ENCODE measurements around the gene PGLYRP2.
A peak's percentile ranks its signal among the peaks of the same experiment; 100 is the strongest.

The PGLYRP2 gene

GRCh38 chr19:15456441-15456840, 22.9 kb downstream of the PGLYRP2 start:
- DNase-seq: no peak

DNA sequence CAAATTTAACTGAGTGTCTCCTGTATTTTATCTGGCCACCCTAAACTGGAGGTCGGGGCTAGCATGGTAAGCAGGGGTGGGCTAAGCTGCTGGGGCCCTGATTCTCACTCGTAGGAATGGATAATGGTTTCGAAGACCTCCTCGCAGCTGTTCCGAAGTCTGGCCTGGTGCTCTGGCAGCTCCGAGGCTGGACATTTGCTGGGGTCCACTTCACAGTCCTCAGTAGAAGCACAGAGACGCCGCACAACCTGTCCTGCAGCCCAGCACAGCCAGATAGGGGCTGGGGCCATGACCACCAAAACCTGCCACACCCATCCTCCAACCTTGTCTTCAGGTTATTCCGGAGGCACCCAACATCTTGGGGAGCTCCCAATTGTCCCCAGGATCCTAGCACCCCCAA, 23.3 kb downstream of the PGLYRP2 start:
- DNase-seq: no peak

DNA sequence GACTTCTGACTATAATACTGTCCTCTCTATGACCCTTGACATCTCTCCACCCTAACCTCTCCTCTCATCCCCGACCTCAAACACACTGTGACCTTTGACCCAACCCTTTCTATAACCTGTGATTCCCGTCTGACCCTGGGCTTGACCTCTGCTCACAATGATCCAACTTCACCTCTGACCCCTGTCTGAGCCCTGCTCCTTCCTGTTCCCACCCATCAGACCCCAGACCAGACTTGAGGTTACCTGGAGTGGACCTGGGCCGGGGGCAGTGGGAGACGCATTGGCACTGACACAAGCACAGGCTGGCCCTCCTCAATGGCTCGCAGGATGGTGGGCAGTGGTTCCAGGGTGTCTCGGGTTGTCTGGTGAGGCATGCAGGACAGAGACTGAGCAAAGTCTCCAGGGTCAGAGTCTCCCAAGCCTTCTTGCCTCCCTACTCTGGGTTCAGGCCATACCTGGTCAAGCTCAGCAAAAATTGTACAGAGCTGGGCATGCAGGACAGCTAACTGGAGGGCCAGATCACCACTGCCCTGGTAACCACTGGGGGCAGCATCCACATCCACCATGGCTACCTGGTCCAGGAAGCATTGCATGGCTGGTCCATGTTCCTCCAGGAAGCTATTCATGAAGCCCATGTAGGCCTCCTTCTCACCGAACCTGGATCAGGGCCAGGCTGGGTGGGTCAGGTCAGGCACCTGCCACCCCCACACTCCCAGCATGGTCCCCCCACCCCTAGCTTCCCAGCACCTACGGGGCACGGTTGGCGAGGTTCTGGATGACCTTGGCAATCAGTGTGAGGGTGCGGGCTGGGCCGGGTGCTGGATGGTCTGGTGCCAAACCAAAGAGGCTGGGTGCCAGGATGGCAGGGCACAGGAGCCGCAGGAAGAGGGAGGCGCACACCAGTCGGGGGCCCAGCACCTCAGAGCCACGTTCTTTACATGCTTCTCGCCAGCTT, 25.1 kb downstream of the PGLYRP2 start:
- DNase-seq: no peak

DNA sequence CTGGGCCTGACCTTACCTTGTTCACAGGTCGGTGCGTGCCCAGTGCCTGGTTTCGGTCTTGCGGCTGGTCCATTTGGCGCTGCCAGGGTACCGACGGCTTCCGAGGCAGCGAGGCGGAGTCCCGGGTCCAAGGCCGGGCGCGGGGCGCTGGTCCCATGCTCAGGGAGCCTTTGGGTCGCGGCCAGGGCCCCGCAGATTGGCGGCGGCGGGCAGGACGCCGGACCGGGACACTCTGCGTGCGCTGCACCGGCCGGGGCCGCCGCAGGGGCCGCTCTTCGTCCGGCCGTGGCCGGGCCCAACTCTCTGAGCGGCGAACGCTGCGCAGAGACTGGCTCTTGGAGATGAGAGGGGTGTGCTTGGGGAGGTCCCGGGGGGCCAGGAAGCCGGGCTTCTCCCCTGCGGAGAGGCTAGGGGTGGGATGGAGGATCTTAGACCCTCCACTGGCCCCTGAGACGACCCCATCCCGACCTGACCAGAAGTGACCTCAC, 26.2 kb downstream of the PGLYRP2 start:
- DNase-seq: no peak

DNA sequence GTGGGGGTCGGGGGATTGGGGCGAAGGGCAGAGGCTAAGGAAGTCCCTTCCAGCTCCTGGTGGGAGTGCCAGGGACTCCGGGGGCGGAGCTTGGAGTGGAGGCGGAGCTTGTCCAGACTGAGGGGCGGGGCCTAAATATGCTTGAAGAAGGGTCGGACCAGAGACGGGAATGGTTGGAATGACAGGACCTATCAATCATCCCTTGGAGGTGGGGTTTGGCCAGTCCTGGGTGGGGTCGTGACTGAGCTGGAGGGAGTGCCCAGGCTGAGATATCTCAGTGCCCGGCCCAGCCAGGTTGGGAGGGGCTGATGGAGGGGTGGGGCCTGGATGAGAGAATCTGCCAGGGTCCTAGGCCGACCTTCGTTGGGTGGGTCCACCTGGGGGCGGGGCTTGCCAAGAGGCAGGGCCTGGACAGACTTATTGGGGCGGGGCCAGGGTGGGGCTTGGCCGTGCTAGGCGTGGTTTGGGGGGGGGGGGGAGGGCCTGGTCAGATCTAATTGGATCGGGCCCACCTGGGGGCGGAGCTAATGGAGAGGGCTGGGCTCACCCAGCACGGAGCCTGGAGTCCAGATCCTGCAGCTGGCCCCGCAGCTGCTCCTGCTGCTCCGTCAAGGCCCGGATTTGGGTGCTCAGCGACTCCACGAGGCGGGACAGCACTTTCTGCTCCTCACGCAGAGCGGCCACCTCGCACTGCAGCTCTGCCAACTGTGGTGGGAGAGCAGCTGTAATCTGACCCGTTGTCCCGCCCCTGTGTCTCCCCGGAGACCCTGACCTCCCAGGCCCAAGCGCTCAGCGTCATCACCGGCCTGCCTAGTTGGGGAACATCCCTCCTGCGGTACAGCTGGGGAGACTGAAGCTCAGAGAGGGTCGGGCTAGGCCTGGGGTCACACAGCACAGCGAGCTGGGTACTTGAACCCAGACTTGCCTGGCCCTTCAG, 26.9 kb downstream of the PGLYRP2 start:
- peak; percentile 77 for DNase-seq

DNA sequence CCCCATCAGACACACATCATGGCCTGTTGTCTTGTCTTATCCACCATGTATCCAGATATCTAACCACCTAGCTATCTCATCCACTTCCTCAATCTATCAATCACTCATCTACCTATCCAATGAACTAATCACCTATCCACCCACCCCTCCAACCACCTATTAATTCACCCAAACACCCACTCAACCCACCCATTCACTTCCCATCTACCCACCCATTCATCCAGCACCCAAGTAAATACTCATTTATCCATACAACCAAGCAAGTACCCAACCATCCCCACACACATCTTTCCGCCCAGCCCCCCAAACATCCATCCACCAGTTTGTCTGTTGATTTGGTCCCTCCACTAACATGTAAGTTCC, 28.8 kb downstream of the PGLYRP2 start:
- no peak for DNase-seq

DNA sequence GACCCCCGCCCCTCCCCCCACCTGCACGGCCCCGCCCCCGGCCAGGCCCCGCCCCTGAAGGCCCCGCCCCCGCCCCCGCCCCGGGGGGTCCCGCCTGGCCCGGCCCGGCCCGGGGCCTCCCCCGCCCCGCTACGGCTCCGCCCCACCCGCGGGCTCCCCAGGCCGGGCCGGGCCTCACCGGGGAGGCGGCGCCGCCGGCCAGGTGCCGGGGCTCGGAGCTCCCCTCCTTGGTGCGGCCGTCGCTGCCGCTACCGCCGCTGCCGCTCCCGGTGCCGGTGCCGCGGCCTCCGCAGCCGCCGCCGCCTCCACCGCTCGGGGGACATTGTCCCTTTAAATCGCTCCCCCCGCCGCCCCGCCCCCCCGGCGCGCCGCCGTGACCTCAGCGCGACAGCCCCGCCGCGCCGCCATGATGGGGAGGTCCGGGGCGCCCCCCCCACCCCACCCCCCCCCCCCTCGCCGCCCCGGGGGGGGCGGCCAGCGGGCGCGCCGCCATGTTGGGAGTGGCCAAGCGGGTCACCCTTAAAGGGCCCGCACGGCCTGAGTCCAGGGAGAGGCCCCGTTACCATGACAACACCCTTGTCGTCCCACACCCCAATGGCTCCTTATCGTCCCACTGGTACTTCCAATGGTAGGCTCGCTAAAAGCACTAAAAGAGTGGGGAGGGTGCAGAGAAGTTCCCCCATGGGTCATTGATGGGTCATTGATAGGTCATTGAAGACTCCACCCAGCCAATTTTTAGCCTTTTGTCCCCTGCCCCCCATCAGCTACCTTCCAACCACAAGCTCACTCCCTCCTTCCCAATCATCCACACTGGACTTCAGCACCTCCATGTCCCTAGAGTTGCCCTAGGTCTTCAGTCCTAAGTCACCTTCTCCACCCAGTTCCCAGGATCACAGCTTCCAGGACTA, 29.4 kb downstream of the PGLYRP2 start, which contains the start of gene WIZ:
Gene WIZ (minus strand): TSS at position 337 of the 908 bp plus-strand sequence. CDS start 1,649 bp downstream, outside the sequence.
- peak; percentile 81 for DNase-seq

DNA sequence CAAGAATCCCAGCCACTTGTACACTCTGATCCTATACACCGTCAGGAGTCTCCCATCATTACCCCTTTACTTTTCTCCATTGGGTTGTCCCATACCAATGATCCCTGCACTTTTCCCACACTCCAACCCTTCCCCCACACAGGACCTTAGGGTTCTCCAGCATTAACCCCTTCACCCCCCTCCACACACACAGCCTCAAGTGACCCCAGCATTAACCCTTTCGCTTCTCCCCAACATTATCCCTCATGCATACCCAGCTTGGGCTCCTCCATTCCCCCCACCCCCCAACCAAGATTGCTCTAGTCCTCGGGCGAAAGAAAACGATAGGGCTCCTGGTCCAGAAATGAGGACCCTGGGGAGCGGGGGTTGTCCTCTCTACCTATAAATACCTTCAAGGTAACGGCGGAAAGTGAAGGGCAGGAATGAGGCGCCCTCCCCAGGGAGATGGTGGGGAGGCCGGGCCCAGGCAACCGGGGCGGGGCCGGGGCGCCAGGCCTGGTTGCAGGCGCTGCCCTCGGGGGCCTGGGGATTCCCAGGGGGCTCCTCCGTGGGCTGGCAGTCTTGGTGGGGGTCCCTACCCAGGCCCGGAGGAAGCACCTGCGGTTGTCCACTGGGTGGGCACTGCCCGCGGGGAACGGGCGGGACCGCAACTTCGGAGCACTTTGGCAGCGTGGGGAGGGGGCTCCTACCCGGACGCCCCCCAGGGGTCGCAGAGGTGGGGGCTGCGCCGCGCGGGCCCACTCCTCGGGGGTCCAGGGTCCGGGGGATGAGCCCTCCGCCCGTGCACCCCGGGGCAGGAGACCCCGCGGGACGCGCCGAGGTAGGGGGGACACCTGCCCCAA, 30.3 kb downstream of the PGLYRP2 start:
- no peak for DNase-seq

DNA sequence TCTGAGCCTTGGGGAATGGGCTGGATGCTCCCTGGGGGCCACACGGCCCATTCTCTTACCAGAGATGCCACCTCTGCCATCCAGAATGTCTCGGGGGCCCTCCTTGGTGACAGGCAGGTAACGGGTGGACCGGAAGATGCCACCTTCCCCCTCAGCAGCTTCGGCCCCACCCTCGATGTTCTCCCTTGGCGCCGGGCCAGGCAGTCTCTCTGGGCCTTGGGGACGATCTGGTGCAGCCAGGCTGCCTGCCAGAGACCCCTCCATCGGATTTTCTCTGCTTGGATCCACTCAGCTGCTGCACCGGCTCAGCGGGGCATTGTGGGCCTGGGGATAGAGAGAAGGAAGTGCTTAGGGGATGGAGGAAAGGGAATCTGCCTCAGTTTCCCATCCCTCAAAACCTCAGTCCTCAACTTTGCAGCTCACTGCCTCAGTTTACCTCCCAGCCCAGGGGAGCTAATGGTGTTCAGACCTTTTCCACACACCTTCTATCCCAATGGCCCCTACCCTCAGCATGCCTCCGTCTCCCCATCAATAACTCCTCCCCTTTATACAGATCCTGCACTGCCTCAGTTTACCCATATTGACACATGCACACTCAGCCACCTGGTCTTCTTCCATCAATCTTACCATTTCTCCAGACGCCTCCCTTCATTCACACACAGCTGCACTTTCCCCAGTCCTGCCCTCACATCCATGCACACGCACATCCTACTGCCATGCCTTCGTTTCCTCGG, 31.1 kb downstream of the PGLYRP2 start:
- no peak for DNase-seq

GRCh38 chr19:15447057-15447456, 32.2 kb downstream of the PGLYRP2 start:
- no peak for DNase-seq

GRCh38 chr19:15445807-15446376, 33.4 kb downstream of the PGLYRP2 start:
- DNase-seq: no peak

DNA sequence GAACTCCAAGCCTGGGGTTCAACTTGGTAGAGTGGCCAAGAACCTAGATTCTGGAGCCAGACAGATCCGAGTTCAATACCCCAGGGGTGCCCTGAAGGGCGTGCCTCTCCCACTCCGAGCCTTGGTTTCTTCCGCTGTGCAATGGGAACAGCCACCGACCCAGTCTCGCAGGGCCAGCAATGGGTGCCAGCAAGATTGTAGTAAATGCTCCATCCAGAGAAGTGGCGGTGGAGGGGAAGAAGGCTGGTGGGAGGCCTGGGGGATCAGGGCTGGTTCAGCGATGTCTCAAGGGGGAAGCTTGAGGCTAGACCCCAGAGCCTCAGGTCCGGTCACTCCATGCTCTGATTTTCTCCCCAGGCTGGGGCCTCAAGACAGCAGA, 34.1 kb downstream of the PGLYRP2 start:
- DNase-seq: no peak

DNA sequence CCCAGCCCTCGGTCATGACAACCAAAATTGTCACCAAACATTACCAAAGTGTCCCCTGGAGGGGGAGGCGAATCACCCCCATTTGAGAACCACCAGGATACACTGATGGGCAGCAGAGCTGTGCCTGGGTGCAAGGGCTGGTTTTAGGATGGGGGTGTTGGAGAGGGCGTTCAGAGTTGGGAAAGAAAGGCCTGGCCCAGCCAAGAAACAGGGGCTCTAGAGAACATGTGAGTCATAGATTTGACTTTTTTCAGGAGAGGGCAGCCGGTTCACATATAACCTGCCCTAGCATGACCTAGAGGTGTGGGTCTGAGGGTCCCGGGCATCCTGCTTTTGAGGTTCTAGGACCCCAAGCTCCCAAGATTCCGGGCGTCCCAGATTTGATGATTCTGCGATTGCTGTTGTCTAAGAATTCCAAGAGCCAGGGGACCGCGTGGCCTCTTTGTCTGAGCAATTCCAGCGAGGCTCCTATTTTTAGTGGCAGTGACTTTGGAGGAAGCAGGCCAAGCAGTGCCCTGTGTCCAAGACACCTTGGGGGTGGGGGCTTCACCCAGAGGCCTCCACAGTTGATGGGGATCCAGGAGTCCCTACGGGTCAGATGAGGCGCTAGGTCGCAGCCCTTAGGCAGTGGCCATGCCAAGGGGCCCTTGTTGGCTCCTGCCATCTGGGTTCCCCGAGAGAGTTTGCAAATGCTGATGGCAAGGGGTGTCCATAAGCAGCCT, 34.6 kb downstream of the PGLYRP2 start:
- DNase-seq: no peak

DNA sequence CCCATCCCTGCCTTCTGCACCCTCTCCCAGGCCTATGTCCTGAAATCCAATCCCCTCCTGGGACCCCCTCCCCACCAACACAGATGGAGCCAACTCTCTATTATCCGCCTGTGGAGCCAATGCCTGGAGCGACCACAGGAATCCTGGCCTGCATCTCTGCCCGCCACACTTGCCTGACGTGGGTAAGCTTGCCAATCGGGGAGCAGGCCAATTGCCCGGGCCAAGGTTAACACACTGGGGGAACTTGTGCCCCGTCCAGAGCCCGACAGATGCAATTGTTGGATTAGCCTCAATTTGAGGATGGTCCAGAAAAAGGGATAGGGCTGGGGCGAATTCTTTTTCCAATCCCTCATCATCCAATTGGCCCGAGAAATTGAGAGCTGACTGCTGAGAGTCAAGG, 35.5 kb downstream of the PGLYRP2 start:
- no peak for DNase-seq

- no peak for DNase-seq
These were observed 36.0 kb downstream of the PGLYRP2 start for GRCh38 chr19:15443325-15443724.

GRCh38 chr19:15442142-15442920, 37.0 kb downstream of the PGLYRP2 start:
- no peak for DNase-seq

DNA sequence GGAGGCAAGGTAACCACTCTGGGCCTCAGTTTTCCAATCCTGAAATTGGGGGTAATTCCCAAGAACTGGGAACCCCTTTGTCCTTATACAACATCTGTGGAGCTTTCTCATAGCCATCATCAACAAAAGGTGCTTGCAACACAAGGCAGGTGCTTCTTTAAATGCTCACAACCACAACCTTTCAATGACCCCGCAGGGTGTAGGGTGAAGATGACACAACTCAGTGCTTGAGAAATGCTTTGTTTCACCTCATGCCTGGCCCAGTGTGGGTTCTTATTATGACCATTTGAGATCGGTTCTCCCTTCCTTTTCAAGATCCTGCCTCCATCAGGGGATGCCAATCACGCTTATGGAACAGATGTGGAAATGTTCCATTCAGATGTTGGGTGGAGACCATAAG, 38.0 kb downstream of the PGLYRP2 start:
- DNase-seq: no peak
